HL-60/S4 treated with retinoic acid at 250 ng/mL for 4 days and 3 days (cell line): ENCODE data around the gene ACSF3.
"Not testable (repeated sequence)": the region's sequence is repeated elsewhere in the genome, so short reads cannot be mapped to it uniquely, and the experiment has no call there.

Experiments
- in situ Hi-C: fragments of 300-500 bp; cut with MboI; formaldehyde crosslinking; loops from 2 replicates; pipeline ENCODE4 v1.7.0; 2022; ENCODE audit warnings: low sequenced_read_pairs

The ACSF3 gene

GRCh38 chr16:89185887-89186592, 92.4 kb downstream of the ACSF3 start:
- in situ Hi-C loops, result not testable (repeated sequence)

GRCh38 chr16:89186593-89187031, 93.0 kb downstream of the ACSF3 start:
- in situ Hi-C loops, result not testable (repeated sequence)

- in situ Hi-C loops, result no loop called here
These were observed 93.5 kb downstream of the ACSF3 start for GRCh38 chr16:89187032-89187769.

GRCh38 chr16:89187770-89188392, 94.2 kb downstream of the ACSF3 start:
- in situ Hi-C loops, result no loop called here

GRCh38 chr16:89188471-89189357, 95.1 kb downstream of the ACSF3 start:
- in situ Hi-C loops, result not testable (repeated sequence)

GRCh38 chr16:89189358-89190025, 95.8 kb downstream of the ACSF3 start:
- in situ Hi-C loops, result no loop called here

- in situ Hi-C loops, result no loop called here
These were observed 96.7 kb downstream of the ACSF3 start for GRCh38 chr16:89190150-89190958.

- in situ Hi-C loops, result no loop called here
These were observed 97.6 kb downstream of the ACSF3 start for GRCh38 chr16:89191033-89191900.

GRCh38 chr16:89191901-89192185, 98.2 kb downstream of the ACSF3 start:
- in situ Hi-C loops, result no loop called here

- in situ Hi-C loops, result not testable (repeated sequence)
These were observed 98.7 kb downstream of the ACSF3 start for GRCh38 chr16:89192186-89192955.

GRCh38 chr16:89192956-89193575, 99.4 kb downstream of the ACSF3 start:
- in situ Hi-C loops, result no loop called here

GRCh38 chr16:89193576-89194293, 100.1 kb downstream of the ACSF3 start:
- in situ Hi-C loops, result no loop called here

- in situ Hi-C loops, result no loop called here
These were observed 101.0 kb downstream of the ACSF3 start for GRCh38 chr16:89194340-89195311.

- in situ Hi-C loops, result no loop called here
These were observed 102.0 kb downstream of the ACSF3 start for GRCh38 chr16:89195521-89196171.

GRCh38 chr16:89197033-89197632, 103.5 kb downstream of the ACSF3 start:
- in situ Hi-C loops, result no loop called here
